Calu3 (cell line): ENCODE results near the gene BDKRB2. TPM values are rescaled to one million over a fixed set of nuclear protein-coding genes. Genes with fewer than 3 reads are reported as not detected.

Source experiments
- BruUV-seq: library from RNA; stranded (reverse); fragments of 400-500 nt; replicated peaks from 2 replicates; lab custom pipeline; 2021; lab: Mats Ljungman, UMichigan
- CTCF ChIA-PET: fragments of 300-600 bp; sonication (Branson Sonifier 250); formaldehyde crosslinking; loops from one replicate; lab custom pipeline; 2022; ENCODE audit warnings: antibody characterized with exemption; lab: Charles Lee
- DNase-seq: peaks from one replicate; pipeline ENCODE4 v3.0.0; 2022
- H3K27ac Mint-ChIP-seq: one replicate; pipeline ENCODE4 v1.8.0; 2022; ENCODE audit warnings: mixed read lengths; ENCODE audit not compliant: unreplicated experiment
- H3K27me3 Mint-ChIP-seq: one replicate; pipeline ENCODE4 v1.8.0; 2022; ENCODE audit warnings: mixed read lengths; ENCODE audit not compliant: unreplicated experiment
- H3K36me3 Mint-ChIP-seq: one replicate; pipeline ENCODE4 v1.8.0; 2022; ENCODE audit warnings: mild to moderate bottlenecking, moderate library complexity, mixed read lengths; ENCODE audit not compliant: insufficient read depth, unreplicated experiment
- H3K4me1 Mint-ChIP-seq: one replicate; pipeline ENCODE4 v1.8.0; 2022; ENCODE audit warnings: mild to moderate bottlenecking, low read depth, mixed read lengths; ENCODE audit not compliant: unreplicated experiment
- H3K4me3 Mint-ChIP-seq: one replicate; pipeline ENCODE4 v1.8.0; 2022; ENCODE audit warnings: mild to moderate bottlenecking, low read depth, moderate library complexity, mixed read lengths; ENCODE audit not compliant: unreplicated experiment
- H3K9me3 Mint-ChIP-seq: one replicate; pipeline ENCODE4 v1.8.0; 2022; ENCODE audit warnings: low read depth, mixed read lengths; ENCODE audit not compliant: unreplicated experiment
- intact Hi-C: fragments of 100-400 bp; cut with micrococcal nuclease; formaldehyde crosslinking; loops from one replicate; pipeline ENCODE4 v1.10.0; 2022; ENCODE audit not compliant: unreplicated experiment
- total RNA-seq: library from RNA; stranded (reverse); gene quantifications from 2 replicates; pipeline ENCODE4 v1.2.3, GENCODE V29; 2022
- TF ChIP-seq, protein P1 (sequence below): fragments of 200-600 bp; IDR thresholded peaks from one replicate; pipeline ENCODE4 v1.8.0; 2022; ENCODE audit warnings: antibody characterized with exemption; ENCODE audit not compliant: unreplicated experiment

BDKRB2 gene
- total RNA-seq, 1 experiment from 2014 or later, result 0.28 TPM

DNA sequence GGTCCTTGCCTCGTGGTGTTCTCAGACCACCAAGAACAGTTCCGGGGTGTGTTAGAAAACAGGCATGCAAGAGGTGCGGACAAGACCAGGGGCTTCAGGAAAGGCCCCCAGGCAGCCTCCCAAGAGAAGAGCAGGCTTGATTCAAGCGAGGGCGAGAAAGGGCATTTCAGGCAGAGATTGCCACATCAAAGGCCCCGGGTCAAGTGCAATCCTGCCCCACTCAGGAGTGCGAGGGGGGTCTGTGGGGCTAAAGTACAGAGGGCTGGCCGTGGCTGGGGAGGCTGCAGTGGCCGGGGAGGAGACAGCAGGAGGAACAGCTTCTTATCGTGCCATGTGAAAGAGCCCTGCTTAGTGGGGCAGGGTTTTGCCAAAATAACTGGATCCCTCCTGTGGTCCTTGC lies 2.7 kb upstream of the BDKRB2 start:
- CTCF ChIA-PET, result no interaction called here
- Mint-ChIP-seq H3K27me3 (peaks cover 20% of the 10 kb centered on the region), H3K9me3 (no peaks in the 10 kb centered on the region), H3K36me3 (peaks cover 8% of the 10 kb centered on the region), H3K4me3 (no peak overlapping the region), H3K27ac (no peak overlapping the region), H3K4me1 (peaks cover 25% of the 10 kb centered on the region)
- TF ChIP-seq, protein P1, sequence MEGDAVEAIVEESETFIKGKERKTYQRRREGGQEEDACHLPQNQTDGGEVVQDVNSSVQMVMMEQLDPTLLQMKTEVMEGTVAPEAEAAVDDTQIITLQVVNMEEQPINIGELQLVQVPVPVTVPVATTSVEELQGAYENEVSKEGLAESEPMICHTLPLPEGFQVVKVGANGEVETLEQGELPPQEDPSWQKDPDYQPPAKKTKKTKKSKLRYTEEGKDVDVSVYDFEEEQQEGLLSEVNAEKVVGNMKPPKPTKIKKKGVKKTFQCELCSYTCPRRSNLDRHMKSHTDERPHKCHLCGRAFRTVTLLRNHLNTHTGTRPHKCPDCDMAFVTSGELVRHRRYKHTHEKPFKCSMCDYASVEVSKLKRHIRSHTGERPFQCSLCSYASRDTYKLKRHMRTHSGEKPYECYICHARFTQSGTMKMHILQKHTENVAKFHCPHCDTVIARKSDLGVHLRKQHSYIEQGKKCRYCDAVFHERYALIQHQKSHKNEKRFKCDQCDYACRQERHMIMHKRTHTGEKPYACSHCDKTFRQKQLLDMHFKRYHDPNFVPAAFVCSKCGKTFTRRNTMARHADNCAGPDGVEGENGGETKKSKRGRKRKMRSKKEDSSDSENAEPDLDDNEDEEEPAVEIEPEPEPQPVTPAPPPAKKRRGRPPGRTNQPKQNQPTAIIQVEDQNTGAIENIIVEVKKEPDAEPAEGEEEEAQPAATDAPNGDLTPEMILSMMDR, result no peak
- no TSS peak for BruUV-seq
- DNase-seq, result no peak
- intact Hi-C loops, result loop anchor here (5.0 to 10.0 kb wide), 2 partner anchors 65 to 97 kb away; no protein-coding TSS in a partner anchor

DNA sequence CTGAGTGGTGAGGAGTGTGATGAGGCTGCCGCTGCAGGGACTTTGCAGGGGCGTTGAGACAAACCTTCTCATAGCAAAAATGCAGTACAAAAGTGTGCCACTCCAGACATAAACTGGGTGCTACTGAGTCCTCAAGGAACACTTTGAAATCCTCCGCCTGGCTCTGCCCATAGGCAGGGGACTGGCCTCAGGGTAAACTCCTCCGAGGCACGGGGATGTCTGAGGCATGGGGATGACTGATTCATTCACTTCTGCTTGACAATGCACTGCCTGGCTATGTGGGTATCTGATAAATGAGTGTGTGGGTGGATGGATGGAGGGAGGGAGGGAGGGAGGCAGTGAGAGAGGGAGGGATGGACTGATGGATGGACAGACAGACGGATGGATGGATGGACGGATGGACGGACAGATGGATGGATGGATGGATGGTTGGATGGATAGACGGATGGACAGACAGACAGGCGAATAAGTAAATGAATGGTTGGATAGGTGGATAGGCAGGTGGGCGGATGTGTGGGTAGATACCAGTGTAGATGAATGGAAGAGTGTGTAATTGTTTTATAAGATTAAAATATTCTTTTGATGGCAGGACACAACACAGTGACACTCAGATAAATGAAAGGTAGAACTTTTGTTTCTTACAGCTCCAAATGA lies 2.1 kb upstream of the BDKRB2 start:
- peaks cover 22% of the 10 kb centered on the region for H3K27me3 Mint-ChIP-seq
- CTCF ChIA-PET, result interaction anchor here (0.6 kb wide), 2 partner anchors 242 to 1236 kb away, joined by 3 read pairs; no protein-coding TSS in a partner anchor
- H3K27ac Mint-ChIP-seq, result peak overlapping the region; percentile 18
- H3K9me3 Mint-ChIP-seq, result no peaks in the 10 kb centered on the region
- TF ChIP-seq, protein P1, result no peak
- H3K4me3 Mint-ChIP-seq, result no peak overlapping the region
- peaks cover 25% of the 10 kb centered on the region for H3K4me1 Mint-ChIP-seq
- BruUV-seq, result no TSS peak
- intact Hi-C loops, result loop anchor here (5.0 to 10.0 kb wide), 2 partner anchors 65 to 98 kb away; no protein-coding TSS in a partner anchor
- DNase-seq, result no peak
- peaks cover 8% of the 10 kb centered on the region for H3K36me3 Mint-ChIP-seq

DNA sequence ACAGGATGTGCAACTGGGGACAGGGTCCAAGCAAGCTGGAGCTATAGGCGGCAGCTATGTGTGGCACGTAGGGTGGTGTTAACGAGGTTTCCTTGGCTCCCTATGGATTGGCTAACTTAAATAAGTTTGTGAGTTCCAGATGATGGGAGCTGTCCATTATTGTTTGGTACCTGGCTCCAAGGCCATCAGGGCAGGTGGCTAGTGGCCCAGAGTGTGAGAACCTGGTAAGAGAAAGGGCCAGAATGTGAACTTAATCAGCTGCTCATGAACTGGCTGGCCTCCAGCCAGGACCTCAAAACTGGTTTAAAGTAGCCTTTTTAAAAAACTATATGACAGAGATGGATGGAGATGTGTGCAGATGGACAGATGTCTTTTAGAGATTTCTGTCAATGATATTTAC lies 1.5 kb upstream of the BDKRB2 start:
- Mint-ChIP-seq H3K27me3 (peaks cover 27% of the 10 kb centered on the region), H3K36me3 (peaks cover 8% of the 10 kb centered on the region), H3K9me3 (no peaks in the 10 kb centered on the region), H3K4me3 (no peak overlapping the region), H3K4me1 (peaks cover 25% of the 10 kb centered on the region), H3K27ac (no peak overlapping the region)
- intact Hi-C loops, result loop anchor here (5.0 to 10.0 kb wide), 2 partner anchors 64 to 98 kb away; no protein-coding TSS in a partner anchor
- no TSS peak for BruUV-seq
- CTCF ChIA-PET, result interaction anchor here (0.6 kb wide), 2 partner anchors 241 to 1236 kb away, joined by 3 read pairs; no protein-coding TSS in a partner anchor
- TF ChIP-seq, protein P1, result no peak
- no peak for DNase-seq

DNA sequence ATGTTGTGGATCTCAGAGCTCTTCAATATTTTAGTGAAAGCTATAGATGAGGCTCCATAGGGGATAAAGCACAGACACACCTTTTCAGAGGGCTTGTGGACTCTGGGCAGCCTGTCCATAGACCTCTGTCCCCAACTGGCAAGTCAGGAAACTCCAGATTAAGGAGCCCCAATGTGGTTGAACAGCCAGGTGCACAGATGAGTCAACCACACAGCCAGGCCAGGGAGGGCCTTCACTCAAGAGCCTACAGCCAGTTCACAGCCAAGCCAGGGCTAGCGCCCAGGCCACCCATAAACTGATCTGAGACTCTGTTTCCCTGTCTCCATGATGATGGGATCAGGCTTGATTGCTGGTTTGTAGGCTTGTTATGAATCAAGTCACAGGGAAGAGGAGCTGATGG lies 1.0 kb upstream of the BDKRB2 start:
- CTCF ChIA-PET, result interaction anchor here (1.9 kb wide), 1 partner anchor 103 kb away, joined by 5 read pairs; no protein-coding TSS in a partner anchor
- DNase-seq, result peak; percentile 36
- peaks cover 8% of the 10 kb centered on the region for H3K36me3 Mint-ChIP-seq

More for the DNA sequence above, 1.0 kb upstream of the BDKRB2 start:
- no TSS peak for BruUV-seq
- no peak overlapping the region for H3K4me3 Mint-ChIP-seq
- TF ChIP-seq, protein P1, result no peak
- no peak overlapping the region for H3K27ac Mint-ChIP-seq
- H3K27me3 Mint-ChIP-seq, result peaks cover 32% of the 10 kb centered on the region
- peaks cover 20% of the 10 kb centered on the region for H3K4me1 Mint-ChIP-seq
- no peaks in the 10 kb centered on the region for H3K9me3 Mint-ChIP-seq
- intact Hi-C loops, result loop anchor here (5.0 to 10.0 kb wide), 2 partner anchors 64 to 99 kb away; no protein-coding TSS in a partner anchor
